HTERT RPE-1 (cell line): Measurements from ENCODE around the gene CEP192.
"Not testable (repeated sequence)": the region's sequence is repeated elsewhere in the genome, so short reads cannot be mapped to it uniquely, and the experiment has no call there.

Experiments used
- in situ Hi-C: fragments of 300-500 bp; cut with MboI; formaldehyde crosslinking; loops from 4 replicates; pipeline ENCODE4 v1.14.3; 2020; ENCODE audit warnings: low sequenced_read_pairs

Gene CEP192

GRCh38 chr18:12991821-12992179 is 638 bp downstream of the CEP192 start:
- in situ Hi-C loops: no loop called here

GRCh38 chr18:12993439-12993838 is 2.3 kb downstream of the CEP192 start:
- in situ Hi-C loops: no loop called here

GRCh38 chr18:12995424-12995823 is 4.3 kb downstream of the CEP192 start:
- in situ Hi-C loops: no loop called here

DNA sequence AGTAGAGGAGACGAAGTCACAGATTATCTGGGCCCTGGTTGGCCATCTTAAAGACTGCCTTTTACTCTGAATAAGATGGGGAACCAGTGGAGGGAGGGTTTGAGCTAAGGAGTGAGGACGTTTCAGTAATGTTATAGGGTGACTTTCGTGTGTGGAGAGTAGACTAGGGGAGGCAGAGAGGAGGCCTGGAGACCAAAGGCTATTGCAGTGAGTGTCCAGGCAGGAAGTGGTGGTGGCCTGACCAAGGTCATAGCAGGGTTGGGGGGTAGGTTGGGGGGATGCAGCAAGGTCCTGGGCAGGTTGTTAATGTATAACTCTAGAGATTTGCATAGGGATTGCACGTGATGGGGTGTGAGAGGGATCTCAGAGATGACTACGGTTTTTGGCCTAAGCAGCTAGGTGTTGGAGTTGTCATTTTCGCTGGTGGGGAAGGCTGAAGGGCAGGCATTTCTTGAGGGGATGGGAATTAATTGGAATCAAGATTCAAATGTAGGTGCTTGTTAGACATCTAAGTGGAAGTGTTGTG is 4.9 kb downstream of the CEP192 start:
- in situ Hi-C loops: no loop called here

DNA sequence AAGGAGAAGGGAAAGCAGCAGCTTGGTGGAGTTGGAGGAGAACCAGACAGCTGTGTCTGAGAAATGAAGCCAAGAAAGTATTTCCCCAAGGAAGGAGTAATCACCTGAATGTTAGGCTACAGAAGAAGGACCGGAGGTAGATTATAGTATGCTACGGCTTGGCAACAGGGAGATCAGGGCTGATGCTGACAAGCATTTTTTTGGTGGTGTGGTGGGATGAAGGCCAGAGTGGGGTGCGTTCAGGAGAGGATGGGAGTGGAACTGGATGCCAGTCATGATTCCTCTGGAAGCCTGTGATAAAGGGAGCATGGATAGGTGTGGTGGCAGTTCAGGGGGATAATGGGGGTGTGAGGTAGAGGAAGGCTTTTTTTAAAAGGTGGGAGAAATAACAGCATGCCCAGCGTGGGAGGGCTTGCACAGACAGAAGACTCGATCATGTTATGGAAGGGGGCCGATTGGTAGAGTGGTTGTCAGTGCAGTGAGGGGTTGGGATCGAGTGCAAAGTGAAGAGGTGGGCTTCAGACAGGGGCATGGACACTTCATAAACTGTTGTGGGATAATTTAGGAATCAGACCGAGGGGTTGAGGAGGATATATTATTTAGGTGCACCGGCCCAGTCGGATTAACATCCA is 5.6 kb downstream of the CEP192 start:
- in situ Hi-C loops: no loop called here

DNA sequence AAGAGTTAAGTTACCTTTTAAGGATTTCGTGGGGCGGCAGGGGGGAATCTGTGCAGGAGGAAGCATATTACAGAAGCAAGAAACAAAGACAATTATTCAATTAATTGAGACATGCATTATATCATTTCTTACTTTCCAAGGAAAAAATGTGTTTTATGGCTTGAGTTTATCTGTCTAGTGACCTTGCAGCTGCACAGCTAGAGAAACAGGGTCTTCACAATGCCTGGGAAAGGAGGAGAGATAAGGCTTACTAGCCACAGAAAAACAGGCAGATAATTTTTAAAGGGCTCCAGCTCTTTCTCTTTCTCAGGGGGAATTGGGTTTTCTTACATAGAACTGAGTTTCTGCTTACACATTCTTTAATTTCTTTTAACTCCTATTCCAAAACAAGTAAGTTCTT is 6.2 kb downstream of the CEP192 start:
- in situ Hi-C loops: not testable (repeated sequence)

DNA sequence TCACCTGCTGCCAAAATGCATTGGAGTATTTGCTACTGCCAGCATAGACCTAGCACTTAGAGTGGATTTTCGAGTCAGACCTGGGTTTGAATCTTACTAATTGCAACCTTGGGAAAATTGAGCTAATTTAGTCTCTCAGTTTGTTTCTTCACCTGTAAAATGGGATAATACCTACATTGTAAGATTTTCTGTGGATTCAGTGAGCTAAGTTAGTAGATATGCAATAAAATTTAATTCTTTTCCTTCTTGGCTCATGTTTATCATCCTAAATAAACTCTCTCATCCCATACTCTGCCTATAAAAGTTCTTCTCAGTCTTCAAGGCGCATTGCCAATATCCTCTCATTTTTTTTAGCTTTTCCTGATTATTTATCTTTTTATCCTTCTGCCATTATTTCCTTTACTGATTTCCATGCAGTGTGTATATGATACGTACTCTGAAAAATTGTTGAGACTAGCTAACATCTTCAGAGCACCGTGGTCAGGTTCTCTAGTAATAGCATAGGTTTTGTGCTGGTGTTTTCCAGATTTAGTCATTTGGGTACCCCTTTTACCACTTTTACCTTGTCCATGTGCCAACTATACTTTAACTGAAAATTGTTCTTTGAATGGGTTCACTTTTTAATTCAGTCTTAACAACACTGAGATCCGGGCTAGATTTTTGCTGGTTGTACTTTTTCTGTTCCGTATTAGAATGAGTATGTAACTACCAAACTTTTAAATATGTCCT is 7.3 kb downstream of the CEP192 start:
- in situ Hi-C loops: no loop called here

- in situ Hi-C loops: no loop called here
These were observed 12.3 kb downstream of the CEP192 start for GRCh38 chr18:13003466-13003896.

GRCh38 chr18:13004396-13004795 is 13.2 kb downstream of the CEP192 start:
- in situ Hi-C loops: no loop called here

DNA sequence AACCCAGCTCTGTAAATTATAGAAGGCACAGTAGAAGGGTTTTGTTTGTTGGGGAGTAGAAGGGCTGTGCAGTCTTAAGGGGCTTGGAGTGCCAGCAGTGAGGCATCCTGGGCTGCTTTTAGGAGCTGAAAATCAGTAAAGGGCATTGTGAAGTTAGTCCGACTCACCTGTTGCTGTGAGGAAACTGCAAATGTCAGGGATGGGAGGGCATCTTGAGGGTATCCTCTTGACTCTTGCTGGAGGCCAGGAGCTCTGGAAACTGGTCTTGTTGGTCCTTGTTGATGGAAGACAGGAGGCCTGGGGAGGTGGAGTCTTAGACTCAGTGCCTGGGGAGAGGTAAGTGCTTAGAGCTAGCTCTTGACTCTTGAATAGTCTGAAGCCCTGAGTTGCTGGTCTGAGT is 14.1 kb downstream of the CEP192 start:
- in situ Hi-C loops: no loop called here

DNA sequence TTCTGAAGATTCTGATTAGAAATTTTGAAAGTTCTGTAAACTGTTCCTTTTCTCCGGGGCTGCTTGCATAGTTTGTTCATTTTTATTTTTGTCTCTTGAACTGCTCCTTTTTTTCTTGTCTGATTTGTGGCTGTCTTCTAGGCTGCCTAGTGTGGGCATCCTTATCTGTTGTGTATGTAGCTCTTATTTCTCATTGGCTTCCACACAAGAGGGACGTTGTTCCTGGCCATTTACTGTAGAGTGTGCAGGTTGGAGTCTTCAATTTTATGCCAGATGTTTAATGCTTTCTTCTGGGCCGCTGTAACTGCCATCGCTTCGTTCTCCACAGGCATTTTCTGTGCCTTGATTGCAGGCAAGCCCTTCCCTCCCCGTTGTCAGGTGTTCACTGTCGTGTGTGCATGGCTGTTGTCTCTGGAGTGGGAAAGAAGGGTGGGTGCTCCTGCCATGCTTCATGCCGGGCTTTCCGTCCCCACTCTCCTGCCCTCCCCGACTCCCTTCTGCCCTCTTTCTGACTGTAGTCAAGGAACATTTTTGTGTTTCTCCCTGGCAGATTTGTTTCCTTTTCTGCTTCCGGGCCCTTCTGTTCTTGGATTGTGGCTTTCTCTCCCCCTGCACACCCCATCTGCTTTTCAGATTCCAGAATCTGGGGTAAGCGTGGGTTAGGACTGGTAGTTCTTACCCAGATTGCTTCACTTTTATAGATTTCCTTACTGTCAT is 15.5 kb downstream of the CEP192 start:
- in situ Hi-C loops: no loop called here

DNA sequence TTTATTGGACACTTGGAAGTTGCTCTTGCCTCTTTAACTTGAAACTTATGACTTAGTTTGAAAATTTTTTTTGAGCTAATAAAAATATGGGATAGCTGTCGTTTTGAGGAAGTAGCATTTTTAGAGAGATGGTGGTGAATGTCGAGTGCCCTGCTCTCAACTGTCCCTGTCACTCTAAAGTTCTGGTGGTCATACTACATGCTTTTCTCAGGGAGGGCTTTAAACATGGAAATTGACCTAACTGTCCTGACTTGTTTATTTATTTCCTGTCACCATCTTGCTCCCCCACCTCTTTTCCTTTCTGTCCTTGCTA is 16.0 kb downstream of the CEP192 start:
- in situ Hi-C loops: no loop called here

GRCh38 chr18:13011719-13012118 is 20.6 kb downstream of the CEP192 start:
- in situ Hi-C loops: no loop called here

DNA sequence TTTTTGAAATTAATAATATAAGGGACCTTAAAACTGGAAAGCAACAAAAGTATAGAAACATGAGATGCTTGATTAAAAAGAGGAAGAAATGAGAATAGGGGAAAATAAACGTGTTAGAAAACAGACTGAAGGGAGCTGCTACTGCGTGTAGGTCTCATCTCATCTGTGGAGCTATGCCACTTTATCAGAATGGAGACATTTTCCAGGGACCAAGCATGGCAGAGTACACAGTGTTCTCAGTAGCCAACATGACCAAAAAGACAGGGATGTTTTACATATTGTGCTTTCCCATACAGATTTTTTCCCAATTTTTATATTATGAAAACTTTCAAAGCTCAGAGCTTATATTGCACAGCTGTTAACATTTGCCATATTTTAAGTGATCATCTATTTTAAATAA is 23.1 kb downstream of the CEP192 start:
- in situ Hi-C loops: no loop called here

- in situ Hi-C loops: no loop called here
These were observed 23.7 kb downstream of the CEP192 start for GRCh38 chr18:13014818-13015217.

GRCh38 chr18:13017247-13017875 is 26.2 kb downstream of the CEP192 start:
- in situ Hi-C loops: no loop called here

DNA sequence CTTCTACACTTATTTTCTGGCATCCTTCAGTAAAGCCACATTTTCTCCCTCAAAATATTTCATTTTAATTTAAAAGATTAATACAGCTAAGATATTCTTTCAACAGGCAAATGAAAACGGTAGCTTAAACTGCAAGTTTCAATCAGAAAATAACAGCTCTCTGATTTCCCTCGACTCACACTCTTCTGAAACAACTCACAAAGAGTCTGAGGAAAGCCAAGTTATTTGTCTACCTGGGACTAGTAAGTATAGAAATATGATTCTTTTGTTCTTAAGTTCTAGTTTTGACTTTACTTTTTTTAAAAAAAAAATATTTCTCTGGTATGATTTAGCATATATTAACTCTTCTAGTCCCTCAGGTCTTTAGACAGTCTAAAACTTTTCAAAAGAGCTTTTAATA is 27.2 kb downstream of the CEP192 start:
- in situ Hi-C loops: no loop called here

- in situ Hi-C loops: no loop called here
These were observed 28.1 kb downstream of the CEP192 start for GRCh38 chr18:13019301-13019700.

DNA sequence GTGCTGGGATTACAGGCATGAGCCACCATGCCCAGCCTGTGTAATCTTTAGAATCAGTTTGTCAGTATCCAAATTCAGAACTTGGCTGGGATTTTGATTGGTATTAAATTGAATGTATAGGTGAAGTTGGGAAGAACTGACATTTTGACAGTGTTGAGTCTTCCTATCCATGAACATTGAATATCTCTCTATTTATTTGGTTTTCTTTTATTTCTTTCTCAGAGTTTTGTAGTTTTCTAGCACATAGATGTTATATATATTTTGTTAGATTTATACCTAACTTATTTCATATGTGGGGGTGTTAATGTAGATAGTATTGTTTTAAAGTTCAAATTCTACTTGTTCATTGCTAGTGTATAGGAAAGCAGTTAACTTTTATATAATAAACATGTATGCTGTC is 31.5 kb downstream of the CEP192 start:
- in situ Hi-C loops: no loop called here

DNA sequence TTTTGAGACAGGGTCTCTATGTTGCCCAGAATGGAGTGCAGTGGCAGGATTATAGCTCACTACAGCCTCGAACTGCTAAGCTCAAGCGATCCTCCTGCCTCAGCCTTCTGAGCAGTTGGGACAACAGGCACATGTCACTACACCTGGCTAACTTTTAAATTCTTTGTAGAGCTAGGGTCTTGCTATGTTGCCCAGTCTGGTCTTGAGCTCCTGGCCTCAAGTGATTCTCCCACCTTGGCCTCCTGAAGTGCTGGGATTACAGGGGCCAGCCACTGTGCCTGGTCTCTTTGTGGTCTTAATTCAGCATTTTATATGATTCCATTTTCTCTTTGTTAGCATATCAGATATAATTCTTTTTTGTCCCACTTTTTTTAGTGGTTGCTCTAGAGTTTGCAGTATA is 34.1 kb downstream of the CEP192 start:
- in situ Hi-C loops: no loop called here

- in situ Hi-C loops: no loop called here
These were observed 35.6 kb downstream of the CEP192 start for GRCh38 chr18:13026583-13027270.
